HepG2 (cell line): Measurements from ENCODE around the gene OGFOD3. TPM values are rescaled to one million over a fixed set of nuclear protein-coding genes. Genes with fewer than 3 reads are reported as not detected.

Source experiments
- AHDC1 ChIP-seq: sonication (generic); formaldehyde crosslinking; IDR thresholded peaks from 2 replicates; pipeline ENCODE4 v1.5.1; 2020; ENCODE audit warnings: mild to moderate bottlenecking, missing genetic modification reagents, borderline replicate concordance
- FLYWCH1 ChIP-seq: sonication (generic); formaldehyde crosslinking; IDR thresholded peaks from 2 replicates; pipeline ENCODE4 v1.8.1; 2023; ENCODE audit warnings: mild to moderate bottlenecking, missing genetic modification reagents
- FOXA1 ChIP-seq, 2 experiments: fragments of 450-650 bp in 1 of 2; sonication (generic) in 1 of 2; formaldehyde crosslinking in 1 of 2; IDR thresholded peaks; 2 replicates each; pipeline versions ENCODE4 v1.4.0 to v1.6.1; 2016 to 2020; ENCODE audit warnings: missing genetic modification reagents in 1 of 2
- KLF15 ChIP-seq: sonication (generic); formaldehyde crosslinking; IDR thresholded peaks from 2 replicates; pipeline ENCODE4 v1.8.1; 2023; ENCODE audit warnings: borderline replicate concordance, mild to moderate bottlenecking, inconsistent platforms, missing genetic modification reagents, mixed read lengths
- MLLT10 ChIP-seq: sonication (generic); formaldehyde crosslinking; IDR thresholded peaks from 2 replicates; pipeline ENCODE4 v1.4.0; 2020; ENCODE audit warnings: missing genetic modification reagents
- NR2C2 ChIP-seq: sonication (generic); formaldehyde crosslinking; IDR thresholded peaks from 2 replicates; pipeline ENCODE4 v1.4.0; 2020; ENCODE audit warnings: missing genetic modification reagents, mild to moderate bottlenecking, moderate library complexity, borderline replicate concordance
- RERE ChIP-seq: IDR thresholded peaks from 2 replicates; pipeline ENCODE4 v1.6.1; 2016; ENCODE audit warnings: low read depth, missing genetic modification reagents, missing compliant biosample characterization
- SKI ChIP-seq: fragments of 450-650 bp; IDR thresholded peaks from one replicate; pipeline ENCODE4 v1.6.1; 2018; ENCODE audit warnings: mild to moderate bottlenecking; ENCODE audit not compliant: partially characterized antibody
- SOX6 ChIP-seq, 2 experiments: fragments of 450-650 bp in 1 of 2; sonication (generic) in 1 of 2; formaldehyde crosslinking in 1 of 2; IDR thresholded peaks; 2 replicates each; pipeline versions ENCODE4 v1.4.0 to v1.6.1; 2017 to 2020; ENCODE audit warnings: antibody characterized with exemption in 1 of 2, mild to moderate bottlenecking in 1 of 2, missing genetic modification reagents in 1 of 2
- STAT5B ChIP-seq: sonication (generic); formaldehyde crosslinking; IDR thresholded peaks from 2 replicates; pipeline ENCODE4 v1.4.0; 2020; ENCODE audit warnings: missing genetic modification reagents
- ZFY ChIP-seq: sonication (generic); formaldehyde crosslinking; IDR thresholded peaks from 2 replicates; pipeline ENCODE4 v1.4.0; 2020; ENCODE audit warnings: missing genetic modification reagents
- ZNF496 ChIP-seq: sonication (generic); formaldehyde crosslinking; IDR thresholded peaks from 2 replicates; pipeline ENCODE4 v1.8.1; 2023; ENCODE audit warnings: mild to moderate bottlenecking, moderate library complexity, missing genetic modification reagents; ENCODE audit not compliant: insufficient replicate concordance
- ZNF773 ChIP-seq: sonication (generic); formaldehyde crosslinking; IDR thresholded peaks from 2 replicates; pipeline ENCODE4 v1.4.0; 2020; ENCODE audit warnings: missing genetic modification reagents, borderline replicate concordance
- polyA plus RNA-seq, 8 experiments: library from polyadenylated mRNA; depleted of rRNA in 3 of 8; stranded (reverse) in 7 of 8; unstranded in 1 of 8; fragments of >200 nt; fragmentation: Illumina TruSeq in 4 of 8; extraction: Trizol in 4 of 8; gene quantifications; 2 replicates each; pipeline versions ENCODE4 v1.2.1 to v1.2.3, GENCODE V29; 2011 to 2016; ENCODE audit warnings: low read depth in 4 of 8, missing spikeins in 1 of 8, mixed read lengths in 1 of 8; ENCODE audit not compliant: insufficient read depth in 1 of 8
- total RNA-seq, 5 experiments: library from RNA; depleted of rRNA; stranded (reverse); fragments of >200 nt; fragmentation: Illumina TruSeq; extraction: Trizol; gene quantifications; 2 replicates each; pipeline ENCODE4 v1.2.3, GENCODE V29; 2016; ENCODE audit warnings: low read depth in 1 of 5
- TF ChIP-seq, protein P1 (sequence below): IDR thresholded peaks from 2 replicates; pipeline ENCODE4 v1.6.1; 2016
- TF ChIP-seq, protein P2 (sequence below): sonication (generic); formaldehyde crosslinking; IDR thresholded peaks from 2 replicates; pipeline ENCODE4 v1.4.0; 2020; ENCODE audit warnings: mild to moderate bottlenecking, missing genetic modification reagents
- TF ChIP-seq, protein P3 (sequence below): sonication (generic); formaldehyde crosslinking; IDR thresholded peaks from 2 replicates; pipeline ENCODE4 v1.4.0; 2020; ENCODE audit warnings: mild to moderate bottlenecking, missing genetic modification reagents

Gene OGFOD3
- total and polyA plus RNA-seq, 2 of the 13 experiments (the other 11 are each of a cell fraction or from before 2014, with no cell fraction given): 40.0 to 42.1 TPM

DNA sequence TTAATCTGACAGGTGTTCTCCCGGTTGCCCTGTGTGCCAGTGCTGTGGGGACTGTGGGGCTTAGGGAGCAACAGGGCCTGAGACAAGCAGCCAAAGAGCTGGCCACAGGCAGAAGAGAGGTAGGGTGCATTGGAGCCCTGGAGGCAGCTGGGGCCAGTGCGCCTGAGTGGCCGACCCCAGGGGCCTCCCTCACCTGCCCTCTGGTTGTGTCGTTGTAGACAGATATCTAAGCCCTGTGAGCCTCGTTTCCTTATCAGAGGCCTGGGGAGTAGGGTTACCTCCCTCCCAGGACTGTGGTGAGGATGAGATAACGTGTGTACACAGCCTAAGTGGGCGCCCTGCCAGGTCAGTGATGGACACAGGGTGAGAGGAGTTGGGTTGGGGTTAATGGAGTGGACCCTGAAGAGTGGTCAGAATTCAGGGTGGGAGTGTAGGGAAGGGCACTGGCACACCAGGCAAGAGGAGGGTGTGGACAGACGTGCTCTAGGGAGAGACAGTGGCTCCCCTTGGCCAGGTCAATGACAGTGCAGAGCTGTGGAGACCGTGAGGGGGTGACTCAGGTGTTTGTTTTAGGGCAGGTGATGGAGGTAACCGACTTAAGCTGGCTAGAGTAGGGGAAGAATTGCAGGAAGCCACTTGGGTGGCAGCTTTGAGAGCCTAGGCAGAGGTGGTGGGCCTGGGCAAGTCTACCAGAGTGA is 43.6 kb upstream of the OGFOD3 start (continued):
- TF ChIP-seq NR2C2 (CRISPR knock-in tag): peak; percentile 38; the same call in 1 of the 2 replicates
- TF ChIP-seq AHDC1 (CRISPR knock-in tag): no peak
- TF ChIP-seq, protein P1, sequence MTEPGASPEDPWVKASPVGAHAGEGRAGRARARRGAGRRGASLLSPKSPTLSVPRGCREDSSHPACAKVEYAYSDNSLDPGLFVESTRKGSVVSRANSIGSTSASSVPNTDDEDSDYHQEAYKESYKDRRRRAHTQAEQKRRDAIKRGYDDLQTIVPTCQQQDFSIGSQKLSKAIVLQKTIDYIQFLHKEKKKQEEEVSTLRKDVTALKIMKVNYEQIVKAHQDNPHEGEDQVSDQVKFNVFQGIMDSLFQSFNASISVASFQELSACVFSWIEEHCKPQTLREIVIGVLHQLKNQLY (CRISPR knock-in tag): no peak
- TF ChIP-seq ZNF496: no peak
- TF ChIP-seq, protein P2, sequence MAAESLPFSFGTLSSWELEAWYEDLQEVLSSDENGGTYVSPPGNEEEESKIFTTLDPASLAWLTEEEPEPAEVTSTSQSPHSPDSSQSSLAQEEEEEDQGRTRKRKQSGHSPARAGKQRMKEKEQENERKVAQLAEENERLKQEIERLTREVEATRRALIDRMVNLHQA (CRISPR knock-in tag): no peak
- TF ChIP-seq ZFY (CRISPR knock-in tag): 0 out of 2 replicates have a peak, but pooled peaks have one; percentile 54
- no peak for TF ChIP-seq KLF15 (CRISPR knock-in tag)
- TF ChIP-seq MLLT10 (CRISPR knock-in tag): no peak
- no peak for TF ChIP-seq SOX6 (IDR thresholded peaks at IDR 0.05)
- TF ChIP-seq SOX6 (CRISPR knock-in tag; IDR thresholded peaks at IDR 0.05): peak; percentile 79
- peak; percentile 45; the same call in 1 of the 2 replicates for TF ChIP-seq FOXA1 (IDR thresholded peaks at IDR 0.05)
- TF ChIP-seq FOXA1 (CRISPR knock-in tag; IDR thresholded peaks at IDR 0.05): peak; percentile 98
- no peak for TF ChIP-seq SKI
- TF ChIP-seq, protein P3, sequence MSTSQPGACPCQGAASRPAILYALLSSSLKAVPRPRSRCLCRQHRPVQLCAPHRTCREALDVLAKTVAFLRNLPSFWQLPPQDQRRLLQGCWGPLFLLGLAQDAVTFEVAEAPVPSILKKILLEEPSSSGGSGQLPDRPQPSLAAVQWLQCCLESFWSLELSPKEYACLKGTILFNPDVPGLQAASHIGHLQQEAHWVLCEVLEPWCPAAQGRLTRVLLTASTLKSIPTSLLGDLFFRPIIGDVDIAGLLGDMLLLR (CRISPR knock-in tag): peak; percentile 54; the same call in 1 of the 2 replicates
- no peak for TF ChIP-seq ZNF773
- no peak for TF ChIP-seq FLYWCH1 (CRISPR knock-in tag)
- TF ChIP-seq STAT5B: no peak
- no peak for TF ChIP-seq RERE (CRISPR knock-in tag)
